IPS-18a (cell line): ENCODE measurements around the gene RFFL.
"Not testable (repeated sequence)": the region's sequence is repeated elsewhere in the genome, so short reads cannot be mapped to it uniquely, and the experiment has no call there.

Source experiments
- H3K27ac ChIP-seq: one replicate; pipeline ENCODE4 v1.5.1; 2013; ENCODE audit warnings: low read length
- H3K27me3 ChIP-seq: one replicate; pipeline ENCODE4 v1.6.1; 2013; ENCODE audit warnings: mild to moderate bottlenecking, low read length; ENCODE audit not compliant: control insufficient read depth, insufficient read depth
- H3K36me3 ChIP-seq: one replicate; pipeline ENCODE4 v1.6.1; 2013; ENCODE audit warnings: low read depth, low read length; ENCODE audit not compliant: control insufficient read depth
- H3K4me1 ChIP-seq: one replicate; pipeline ENCODE4 v1.6.1; 2013; ENCODE audit warnings: low read depth, low read length; ENCODE audit not compliant: control insufficient read depth
- H3K4me3 ChIP-seq: one replicate; pipeline ENCODE4 v1.5.1; 2013; ENCODE audit warnings: low read length
- H3K9ac ChIP-seq: one replicate; pipeline ENCODE4 v1.6.1; 2013; ENCODE audit warnings: mild to moderate bottlenecking, low read length, moderate library complexity
- H3K9me3 ChIP-seq: one replicate; pipeline ENCODE4 v1.6.1; 2013; ENCODE audit warnings: low read depth, low read length; ENCODE audit not compliant: control insufficient read depth

RFFL gene

GRCh38 chr17:35063514-35064223 is at the start of gene RFFL:
TSS of gene RFFL (minus strand) at chr17:35063707. CDS start at chr17:35026553, 37,154 bp downstream.
- Histone ChIP-seq H3K4me1 (peaks cover 34% of the 10 kb centered on the region), H3K4me3 (peak within 1 kb of the TSS; percentile 46), H3K9me3 (no peaks in the 10 kb centered on the region), H3K9ac (peak within 1 kb of the TSS; percentile 64), H3K36me3 (no peaks in the 10 kb centered on the region), H3K27me3 (peaks cover 5% of the 10 kb centered on the region), H3K27ac (peak within 1 kb of the TSS; percentile 78)

GRCh38 chr17:35110791-35111190 is 47.3 kb upstream of the RFFL start:
- H3K4me3 ChIP-seq, H3K27ac ChIP-seq, H3K36me3 ChIP-seq, H3K9ac ChIP-seq, H3K4me1 ChIP-seq, H3K9me3 ChIP-seq, H3K27me3 ChIP-seq: not testable (repeated sequence)

DNA sequence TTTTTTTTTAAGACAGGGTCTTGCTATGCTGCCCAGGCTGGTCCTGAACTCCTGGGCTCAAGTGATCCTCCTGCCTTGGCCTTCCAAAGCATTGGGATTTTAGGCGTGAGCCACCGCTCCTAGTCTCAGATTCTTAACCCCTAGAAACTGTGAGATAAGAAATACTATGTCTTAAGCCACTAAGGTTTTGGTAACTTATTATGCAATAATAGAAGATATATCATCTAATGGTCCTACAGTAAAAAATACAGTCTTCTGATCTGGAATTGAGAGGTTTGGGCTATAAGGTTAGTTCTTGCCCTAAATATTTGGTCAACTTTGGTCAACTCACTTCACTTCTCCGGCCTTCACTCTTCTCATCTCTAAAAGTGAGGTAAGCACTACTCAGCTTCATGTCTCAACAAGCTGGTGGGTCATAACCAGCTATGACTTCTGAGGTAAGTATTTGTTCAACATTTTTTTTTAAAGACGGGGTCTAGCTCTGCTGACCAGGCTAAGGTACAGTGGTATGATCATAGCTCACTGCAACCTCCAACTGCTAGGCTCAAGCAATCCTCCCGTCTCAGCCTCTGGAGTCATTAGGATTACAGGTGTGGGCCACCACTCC is 41.4 kb upstream of the RFFL start:
- Histone ChIP-seq H3K27me3 (no peaks in the 10 kb centered on the region), H3K4me3 (no peak overlapping the region), H3K9me3 (no peaks in the 10 kb centered on the region), H3K27ac (no peak overlapping the region), H3K9ac (no peak overlapping the region), H3K36me3 (peaks cover 13% of the 10 kb centered on the region), H3K4me1 (no peaks in the 10 kb centered on the region)

DNA sequence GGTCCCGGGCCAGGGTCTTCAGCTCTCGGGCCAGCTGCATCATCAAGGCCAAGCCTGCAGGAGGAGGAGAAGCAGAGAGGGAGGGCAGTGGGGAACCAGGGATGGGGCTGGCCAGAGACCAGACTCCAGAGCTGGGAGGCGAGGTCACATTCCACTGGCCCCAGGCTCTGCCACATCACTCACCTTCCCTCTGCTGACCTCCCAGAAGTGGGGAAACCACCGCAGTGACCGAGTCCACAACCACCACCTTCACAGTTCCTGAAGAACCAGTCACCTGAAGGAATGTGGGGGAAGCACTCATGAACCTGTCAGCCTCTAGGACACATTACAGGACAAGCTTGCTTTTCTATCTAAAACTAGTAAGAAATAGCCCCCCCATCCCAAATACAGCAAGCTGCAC is 39.8 kb upstream of the RFFL start:
- no peaks in the 10 kb centered on the region for H3K9me3 ChIP-seq
- H3K27ac ChIP-seq: no peak overlapping the region
- peaks cover 20% of the 10 kb centered on the region for H3K36me3 ChIP-seq
- H3K4me3 ChIP-seq: no peak overlapping the region
- H3K9ac ChIP-seq: no peak overlapping the region
- H3K4me1 ChIP-seq: no peaks in the 10 kb centered on the region
- H3K27me3 ChIP-seq: no peaks in the 10 kb centered on the region

DNA sequence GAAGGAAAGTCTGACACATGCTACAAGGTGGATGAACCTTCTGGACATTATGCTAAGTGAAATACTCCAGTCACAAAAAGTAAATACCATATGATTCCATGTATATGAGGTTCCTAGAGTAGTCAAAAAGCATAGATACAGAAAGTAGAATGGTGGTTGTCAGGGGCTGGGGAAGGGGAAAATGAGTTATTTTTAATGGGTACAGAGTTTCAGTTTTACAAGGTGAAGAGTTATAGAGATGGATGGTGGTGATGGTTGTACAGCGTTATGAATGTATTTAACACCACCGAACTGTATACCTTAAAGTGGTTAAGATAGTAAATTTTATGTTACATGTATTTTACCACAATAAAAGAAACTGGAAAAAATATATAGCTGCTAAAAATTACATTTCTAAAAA is 38.2 kb upstream of the RFFL start:
- H3K9ac ChIP-seq: no peak overlapping the region
- H3K27ac ChIP-seq: no peak overlapping the region
- H3K9me3 ChIP-seq: no peaks in the 10 kb centered on the region
- H3K36me3 ChIP-seq: peaks cover 20% of the 10 kb centered on the region
- H3K4me1 ChIP-seq: no peaks in the 10 kb centered on the region
- H3K4me3 ChIP-seq: no peak overlapping the region
- no peaks in the 10 kb centered on the region for H3K27me3 ChIP-seq

DNA sequence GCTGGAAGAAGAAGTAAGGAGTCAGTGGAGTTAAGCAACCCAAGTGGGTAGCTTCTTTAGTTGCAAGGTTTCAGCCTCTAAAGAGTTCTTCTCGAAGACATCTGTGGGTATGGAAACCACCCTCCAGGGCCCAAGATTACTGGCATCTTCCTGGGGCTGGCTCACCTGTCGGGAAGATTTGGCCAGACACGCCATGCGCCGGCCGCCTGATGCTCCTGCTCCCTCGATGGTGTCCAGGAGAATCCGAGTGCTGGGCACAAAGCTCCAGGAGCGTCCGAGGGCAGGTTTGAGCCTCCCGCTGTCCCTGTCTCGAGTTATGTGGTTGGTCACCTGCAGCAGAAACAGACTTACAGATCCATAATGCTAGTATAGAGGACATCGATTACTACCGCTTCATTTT is 37.5 kb upstream of the RFFL start:
- H3K27ac ChIP-seq: no peak overlapping the region
- no peaks in the 10 kb centered on the region for H3K4me1 ChIP-seq
- no peak overlapping the region for H3K9ac ChIP-seq
- H3K9me3 ChIP-seq: no peaks in the 10 kb centered on the region
- no peak overlapping the region for H3K4me3 ChIP-seq
- H3K36me3 ChIP-seq: peaks cover 16% of the 10 kb centered on the region
- no peaks in the 10 kb centered on the region for H3K27me3 ChIP-seq

DNA sequence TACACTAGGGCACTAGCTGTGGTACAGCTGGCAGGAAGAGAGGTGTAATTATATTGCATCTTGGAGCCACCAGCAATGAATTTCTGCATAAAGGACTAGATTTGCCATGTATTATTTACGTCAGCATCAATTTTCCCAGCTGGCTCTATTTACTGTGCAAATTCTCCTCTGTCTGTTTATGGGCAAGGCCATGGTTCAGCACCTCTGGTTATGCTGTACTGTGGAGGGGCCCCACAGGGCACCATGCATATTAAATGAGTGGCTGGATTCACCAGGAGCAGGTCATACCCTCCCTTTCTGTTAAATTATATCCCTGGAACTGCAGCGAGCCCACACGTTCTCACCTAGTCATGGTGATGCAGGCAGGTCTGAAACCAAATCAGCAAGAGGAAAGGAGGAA is 36.4 kb upstream of the RFFL start:
- Histone ChIP-seq H3K9me3 (no peaks in the 10 kb centered on the region), H3K27me3 (no peaks in the 10 kb centered on the region), H3K4me3 (no peak overlapping the region), H3K4me1 (no peaks in the 10 kb centered on the region), H3K9ac (no peak overlapping the region), H3K27ac (no peak overlapping the region), H3K36me3 (peaks cover 15% of the 10 kb centered on the region)

- H3K9ac ChIP-seq: no peak overlapping the region
- H3K4me1 ChIP-seq: no peaks in the 10 kb centered on the region
- no peaks in the 10 kb centered on the region for H3K27me3 ChIP-seq
- H3K27ac ChIP-seq: no peak overlapping the region
- H3K36me3 ChIP-seq: peaks cover 15% of the 10 kb centered on the region
- H3K9me3 ChIP-seq: no peaks in the 10 kb centered on the region
- H3K4me3 ChIP-seq: no peak overlapping the region
Measured at GRCh38 chr17:35097776-35098175, 34.3 kb upstream of the RFFL start.

DNA sequence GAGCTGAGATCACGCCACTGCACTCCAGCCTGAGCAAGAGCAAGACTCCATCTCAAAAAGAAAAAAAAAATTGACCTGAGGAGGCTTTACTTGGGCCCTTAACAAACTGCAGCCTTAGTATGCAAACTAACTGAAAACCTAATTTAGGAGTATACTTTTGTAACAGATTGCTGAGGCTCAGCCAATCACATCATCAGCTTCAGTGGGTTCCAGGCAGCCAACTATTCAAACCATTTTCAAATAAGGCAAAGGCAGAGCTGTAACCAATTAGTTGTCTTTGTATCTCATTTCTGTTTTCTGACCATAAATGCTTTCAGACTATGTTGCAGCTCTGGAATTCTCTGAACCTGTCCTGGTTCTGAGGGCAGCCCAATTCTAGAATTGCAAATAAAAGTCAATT is 32.2 kb upstream of the RFFL start:
- Histone ChIP-seq H3K27ac (no peak overlapping the region), H3K36me3 (peaks cover 11% of the 10 kb centered on the region), H3K9me3 (no peaks in the 10 kb centered on the region)

GRCh38 chr17:35094902-35095301 is 31.4 kb upstream of the RFFL start:
- no peak overlapping the region for H3K27ac ChIP-seq

More for the DNA sequence above, 32.2 kb upstream of the RFFL start:
- Histone ChIP-seq H3K27me3 (no peaks in the 10 kb centered on the region), H3K9ac (no peak overlapping the region), H3K4me3 (no peak overlapping the region), H3K4me1 (no peaks in the 10 kb centered on the region)

DNA sequence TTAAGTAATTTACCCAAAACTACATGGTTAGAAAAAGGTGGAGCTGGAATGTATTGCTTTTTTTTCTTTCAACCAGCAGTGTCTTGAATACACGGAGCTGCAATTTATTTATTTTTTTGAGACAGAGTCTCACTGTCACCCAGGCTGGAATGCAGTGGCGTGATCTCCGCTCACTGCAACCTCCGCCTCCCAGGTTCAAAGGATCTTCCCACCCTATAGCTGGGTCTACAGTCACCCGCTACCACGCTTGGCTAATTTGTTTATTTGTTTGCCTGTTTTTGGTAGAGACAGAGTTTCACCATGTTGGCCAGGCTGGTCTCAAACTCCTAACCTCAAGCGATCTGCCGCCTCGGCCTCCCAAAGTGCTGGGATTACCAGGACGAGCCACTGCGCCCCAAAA is 27.2 kb upstream of the RFFL start:
- H3K4me3 ChIP-seq, H3K9me3 ChIP-seq, H3K9ac ChIP-seq, H3K36me3 ChIP-seq, H3K27ac ChIP-seq: not testable (repeated sequence)
- Histone ChIP-seq H3K4me1 (peaks cover 23% of the 10 kb centered on the region), H3K27me3 (peaks cover 11% of the 10 kb centered on the region)

More at GRCh38 chr17:35094902-35095301, 31.4 kb upstream of the RFFL start:
- H3K9me3 ChIP-seq: no peaks in the 10 kb centered on the region
- no peaks in the 10 kb centered on the region for H3K4me1 ChIP-seq
- no peak overlapping the region for H3K9ac ChIP-seq
- H3K36me3 ChIP-seq: peaks cover 7% of the 10 kb centered on the region
- no peaks in the 10 kb centered on the region for H3K27me3 ChIP-seq
- no peak overlapping the region for H3K4me3 ChIP-seq
